H9 (cell line): ENCODE results near the gene STS. TPM values are rescaled to one million over a fixed set of nuclear protein-coding genes. Genes with fewer than 3 reads are reported as not detected.

ENCODE experiments used
- DNase-seq: peaks from one replicate; pipeline ENCODE4 v3.0.0-alpha.2; 2017
- H2AFZ ChIP-seq: one replicate; pipeline ENCODE4 v1.6.1; 2013; ENCODE audit warnings: mild to moderate bottlenecking, low read length, control low read depth, moderate library complexity
- H2AK5ac ChIP-seq: 2 replicates; pipeline ENCODE4 v1.6.1; 2013; ENCODE audit warnings: low read length, control low read depth, mixed read lengths; ENCODE audit not compliant: insufficient read length
- H2BK120ac ChIP-seq: one replicate; pipeline ENCODE4 v1.6.1; 2013; ENCODE audit warnings: low read depth, mild to moderate bottlenecking, low read length, control low read depth, inconsistent platforms; ENCODE audit not compliant: poor library complexity, severe bottlenecking
- H2BK12ac ChIP-seq: 2 replicates; pipeline ENCODE4 v1.6.1; 2013; ENCODE audit warnings: low read length, control low read depth, mixed read lengths, low read depth; ENCODE audit not compliant: insufficient read length
- H2BK15ac ChIP-seq: 2 replicates; pipeline ENCODE4 v1.6.1; 2013; ENCODE audit warnings: low read depth, low read length, control low read depth
- H2BK20ac ChIP-seq: one replicate; pipeline ENCODE4 v1.6.1; 2013; ENCODE audit warnings: low read depth, mild to moderate bottlenecking, low read length, control low read depth, inconsistent platforms; ENCODE audit not compliant: poor library complexity, severe bottlenecking
- H2BK5ac ChIP-seq: 2 replicates; pipeline ENCODE4 v1.6.1; 2013; ENCODE audit warnings: low read length, control low read depth, mixed read lengths; ENCODE audit not compliant: insufficient read length
- H3K14ac ChIP-seq: 2 replicates; pipeline ENCODE4 v1.6.1; 2013; ENCODE audit warnings: low read length, control low read depth; ENCODE audit not compliant: insufficient read depth
- H3K18ac ChIP-seq: 2 replicates; pipeline ENCODE4 v1.6.1; 2013; ENCODE audit warnings: low read depth, mild to moderate bottlenecking, mixed read lengths, low read length, control low read depth; ENCODE audit not compliant: insufficient read length
- H3K23ac ChIP-seq: 2 replicates; pipeline ENCODE4 v1.6.1; 2013; ENCODE audit warnings: low read length, control low read depth, mixed read lengths, low read depth; ENCODE audit not compliant: insufficient read length
- H3K23me2 ChIP-seq: 2 replicates; pipeline ENCODE4 v1.6.1; 2013; ENCODE audit warnings: low read depth, mild to moderate bottlenecking, mixed read lengths, low read length, control low read depth; ENCODE audit not compliant: insufficient read length, poor library complexity, severe bottlenecking
- H3K27ac ChIP-seq: 2 replicates; pipeline ENCODE4 v1.5.1; 2013; ENCODE audit warnings: low read length, control low read depth, mixed read lengths, low read depth; ENCODE audit not compliant: insufficient read length
- H3K27me3 ChIP-seq: 2 replicates; pipeline ENCODE4 v1.6.1; 2013; ENCODE audit warnings: low read length, control low read depth, inconsistent platforms; ENCODE audit not compliant: insufficient read depth
- H3K4ac ChIP-seq: 2 replicates; pipeline ENCODE4 v1.6.1; 2013; ENCODE audit warnings: low read depth, mild to moderate bottlenecking, control low read depth, inconsistent platforms, low read length, moderate library complexity
- H3K4me1 ChIP-seq: 2 replicates; pipeline ENCODE4 v1.6.1; 2013; ENCODE audit warnings: low read length, control low read depth, inconsistent platforms; ENCODE audit not compliant: insufficient read depth
- H3K4me2 ChIP-seq: 2 replicates; pipeline ENCODE4 v1.6.1; 2013; ENCODE audit warnings: low read length, control low read depth, mixed read lengths; ENCODE audit not compliant: insufficient read length, insufficient read depth
- H3K56ac ChIP-seq: 2 replicates; pipeline ENCODE4 v1.6.1; 2013; ENCODE audit warnings: low read depth, mild to moderate bottlenecking, mixed read lengths, low read length, control low read depth; ENCODE audit not compliant: insufficient read length
- H3K79me1 ChIP-seq: 2 replicates; pipeline ENCODE4 v1.6.1; 2013; ENCODE audit warnings: low read depth, mild to moderate bottlenecking, moderate library complexity, low read length, control low read depth, inconsistent platforms; ENCODE audit not compliant: insufficient read depth, poor library complexity, severe bottlenecking
- H3K79me2 ChIP-seq: 2 replicates; pipeline ENCODE4 v1.6.1; 2013; ENCODE audit warnings: low read length, control low read depth, inconsistent platforms; ENCODE audit not compliant: insufficient read depth
- H3K9ac ChIP-seq: 2 replicates; pipeline ENCODE4 v1.6.1; 2013; ENCODE audit warnings: low read length, control low read depth, mixed read lengths; ENCODE audit not compliant: insufficient read length; ENCODE audit errors: extremely low read depth
- H3K9me3 ChIP-seq: one replicate; pipeline ENCODE4 v1.6.1; 2013; ENCODE audit warnings: low read depth, low read length, inconsistent platforms; ENCODE audit not compliant: control insufficient read depth
- H3T11ph ChIP-seq: one replicate; pipeline ENCODE4 v1.6.1; 2013; ENCODE audit warnings: mild to moderate bottlenecking, low read length, control low read depth, inconsistent platforms
- H4K20me1 ChIP-seq: one replicate; pipeline ENCODE4 v1.6.1; 2013; ENCODE audit not compliant: control insufficient read depth, insufficient read length, insufficient read depth
- H4K5ac ChIP-seq: 2 replicates; pipeline ENCODE4 v1.6.1; 2013; ENCODE audit warnings: low read depth, mild to moderate bottlenecking, mixed read lengths, low read length, control low read depth; ENCODE audit not compliant: insufficient read length
- H4K8ac ChIP-seq: replicated peaks from 2 replicates; pipeline ENCODE4 v1.6.1; 2013; ENCODE audit warnings: low read length, control low read depth, mixed read lengths, low read depth; ENCODE audit not compliant: insufficient read length
- H4K91ac ChIP-seq: 2 replicates; pipeline ENCODE4 v1.6.1; 2013; ENCODE audit warnings: low read depth, mild to moderate bottlenecking, moderate library complexity, mixed read lengths, low read length, control low read depth; ENCODE audit not compliant: insufficient read length
- H3K27ac Mint-ChIP-seq, 3 experiments: 2 replicates in 2 of 3; 3 replicates in 1 of 3; pipeline ENCODE4 v1.8.0; 2020 to 2021; ENCODE audit warnings: mixed read lengths in 3 of 3, mild to moderate bottlenecking in 1 of 3, moderate library complexity in 1 of 3
- H3K27me3 Mint-ChIP-seq: 2 replicates; pipeline ENCODE4 v1.8.0; 2021; ENCODE audit warnings: low read depth, mild to moderate bottlenecking, moderate library complexity, mixed read lengths
- H3K36me3 Mint-ChIP-seq, 3 experiments: 2 replicates in 2 of 3; 3 replicates in 1 of 3; pipeline ENCODE4 v1.8.0; 2020 to 2021; ENCODE audit warnings: low read depth in 3 of 3, mixed read lengths in 3 of 3; ENCODE audit not compliant: insufficient read depth in 1 of 3
- H3K4me1 Mint-ChIP-seq, 2 experiments: 2 replicates each; pipeline ENCODE4 v1.8.0; 2020; ENCODE audit warnings: mixed read lengths in 2 of 2
- H3K4me3 Mint-ChIP-seq, 2 experiments: 2 replicates in 1 of 2; 3 replicates in 1 of 2; pipeline ENCODE4 v1.8.0; 2020 to 2021; ENCODE audit warnings: mild to moderate bottlenecking in 2 of 2, mixed read lengths in 2 of 2, moderate library complexity in 1 of 2
- H3K9me3 Mint-ChIP-seq, 2 experiments: 2 replicates in 1 of 2; 3 replicates in 1 of 2; pipeline ENCODE4 v1.8.0; 2020; ENCODE audit warnings: mild to moderate bottlenecking in 2 of 2, mixed read lengths in 2 of 2, moderate library complexity in 1 of 2
- WGBS: extraction: QIAGEN DNeasy Blood & Tissue Kit; methylation state at CpG from one replicate; pipeline ENCODE4 v1.1.7; 2013; ENCODE audit warnings: missing lambda C conversion rate, low lambda C conversion rate, mixed read lengths; ENCODE audit not compliant: insufficient read length; ENCODE audit errors: extremely low coverage; 5-methylcytosine and 5-hydroxymethylcytosine counted together
- total RNA-seq: library from RNA; stranded (reverse); gene quantifications from 2 replicates; pipeline ENCODE4 v1.2.1, GENCODE V29; 2021
- TF ChIP-seq, protein P1 (sequence below): fragments of 200-600 bp; sonication (generic); conservative IDR thresholded peaks from 3 replicates; pipeline ENCODE4 v1.8.0; 2021; ENCODE audit warnings: antibody characterized with exemption, mild to moderate bottlenecking

STS gene
- total RNA-seq, 1 experiment from 2014 or later, result 3.6 TPM

- H3K56ac ChIP-seq, result no peak overlapping the region
- H2AFZ ChIP-seq, result no peak overlapping the region
- H3K27ac ChIP-seq, result no peak overlapping the region
- TF ChIP-seq, protein P1, sequence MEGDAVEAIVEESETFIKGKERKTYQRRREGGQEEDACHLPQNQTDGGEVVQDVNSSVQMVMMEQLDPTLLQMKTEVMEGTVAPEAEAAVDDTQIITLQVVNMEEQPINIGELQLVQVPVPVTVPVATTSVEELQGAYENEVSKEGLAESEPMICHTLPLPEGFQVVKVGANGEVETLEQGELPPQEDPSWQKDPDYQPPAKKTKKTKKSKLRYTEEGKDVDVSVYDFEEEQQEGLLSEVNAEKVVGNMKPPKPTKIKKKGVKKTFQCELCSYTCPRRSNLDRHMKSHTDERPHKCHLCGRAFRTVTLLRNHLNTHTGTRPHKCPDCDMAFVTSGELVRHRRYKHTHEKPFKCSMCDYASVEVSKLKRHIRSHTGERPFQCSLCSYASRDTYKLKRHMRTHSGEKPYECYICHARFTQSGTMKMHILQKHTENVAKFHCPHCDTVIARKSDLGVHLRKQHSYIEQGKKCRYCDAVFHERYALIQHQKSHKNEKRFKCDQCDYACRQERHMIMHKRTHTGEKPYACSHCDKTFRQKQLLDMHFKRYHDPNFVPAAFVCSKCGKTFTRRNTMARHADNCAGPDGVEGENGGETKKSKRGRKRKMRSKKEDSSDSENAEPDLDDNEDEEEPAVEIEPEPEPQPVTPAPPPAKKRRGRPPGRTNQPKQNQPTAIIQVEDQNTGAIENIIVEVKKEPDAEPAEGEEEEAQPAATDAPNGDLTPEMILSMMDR, result no peak
- no peak overlapping the region for H2BK12ac ChIP-seq
- H3K14ac ChIP-seq, result no peak overlapping the region
- no peak for DNase-seq
- no peak overlapping the region for H3K4ac ChIP-seq
- Mint-ChIP-seq H3K4me3 (no peak overlapping the region), H3K27me3 (no peaks in the 10 kb centered on the region), H3K9me3 (no peaks in the 10 kb centered on the region), H3K27ac (no peak overlapping the region; a peak in 1 of 7 replicates), H3K4me1 (peaks cover 30 to 31% of the 10 kb centered on the region in 2 experiments), H3K36me3 (peaks cover 3 to 9% (median 7%) of the 10 kb centered on the region in 3 experiments; a peak in 3 of 7 replicates)
- WGBS, result no CpG with 5 or more reads among the region's 6 CpGs
- H2BK15ac ChIP-seq, result no peak overlapping the region; the same call in 1 of the 2 replicates
- no peaks in the 10 kb centered on the region for H3K9me3 ChIP-seq
- H4K91ac ChIP-seq, result no peak overlapping the region
- no peak overlapping the region for H4K5ac ChIP-seq
- H2BK20ac ChIP-seq, result no peak overlapping the region
- no peak overlapping the region for H3T11ph ChIP-seq
- peaks cover 7% of the 10 kb centered on the region; the same call in 1 of the 2 replicates for H3K4me1 ChIP-seq
- no peak overlapping the region for H3K18ac ChIP-seq
- no peaks in the 10 kb centered on the region for H3K23me2 ChIP-seq
- no peak overlapping the region for H3K23ac ChIP-seq
- H3K79me2 ChIP-seq, result peaks cover 2% of the 10 kb centered on the region
- H3K79me1 ChIP-seq, result no peaks in the 10 kb centered on the region
- no peak overlapping the region for H3K4me2 ChIP-seq
- no peak overlapping the region for H4K8ac ChIP-seq
- H2AK5ac ChIP-seq, result no peak overlapping the region
- H2BK5ac ChIP-seq, result no peak overlapping the region
- no peak overlapping the region for H2BK120ac ChIP-seq
- no peaks in the 10 kb centered on the region for H4K20me1 ChIP-seq
- H3K27me3 ChIP-seq, result no peaks in the 10 kb centered on the region
- no peak overlapping the region for H3K9ac ChIP-seq
Measured at GRCh38 chrX:7111518-7111917, 36.0 kb upstream of the STS start.
